ENCODE results near the gene DET1.
A peak's percentile ranks its signal among the peaks of the same experiment; 100 is the strongest.
"Not testable (repeated sequence)": the region's sequence is repeated elsewhere in the genome, so short reads cannot be mapped to it uniquely, and the experiment has no call there.

DET1 gene

GRCh38 chr15:88563638-88564037 lies 17.2 kb upstream of the DET1 start:
- H3K4me3 ChIP-seq (ENCODE audit: low read depth, low read length), result no peak overlapping the region
- H3K9me3 ChIP-seq (ENCODE audit: control insufficient read depth, insufficient read depth, low read depth, low read length), result no peaks in the 10 kb centered on the region
- CTCF ChIA-PET, result interaction anchor here (0.6 kb wide), 1 partner anchor 490 kb away, joined by 4 read pairs; no protein-coding TSS in a partner anchor
- no peak for TF ChIP-seq ZNF76 (tag by site-specific recombination; IDR thresholded peaks at IDR 0.05; ENCODE audit: borderline replicate concordance, low read depth)
- TF ChIP-seq ZIC2 (tag by site-specific recombination; IDR thresholded peaks at IDR 0.05), result no peak
- TF ChIP-seq ZNF2 (tag by site-specific recombination; IDR thresholded peaks at IDR 0.05), result no peak
- TF ChIP-seq ZNF548 (tag by site-specific recombination; IDR thresholded peaks at IDR 0.05), result no peak
- no peak; the same call in 1 of the 2 replicates for TF ChIP-seq ZNF692 (tag by site-specific recombination; IDR thresholded peaks at IDR 0.05)
- TF ChIP-seq GLIS1 (tag by site-specific recombination; IDR thresholded peaks at IDR 0.05), result no peak
- H3K27ac ChIP-seq (ENCODE audit: extremely low read depth, low read depth, low read length), result no peak overlapping the region
- H3K4me1 ChIP-seq (ENCODE audit: control insufficient read depth, insufficient read depth, low read length), result no peaks in the 10 kb centered on the region
- POLR2A ChIA-PET, result no interaction called here
- no peaks in the 10 kb centered on the region for H3K36me3 ChIP-seq (ENCODE audit: control insufficient read depth in 2 of 2, insufficient read depth in 1 of 2, low read length in 2 of 2)

GRCh38 chr15:88559565-88559964 lies 13.1 kb upstream of the DET1 start:
- H3K4me1 ChIP-seq (ENCODE audit: control insufficient read depth, insufficient read depth, low read length); H3K36me3 ChIP-seq (ENCODE audit: control insufficient read depth in 2 of 2, insufficient read depth in 1 of 2, low read length in 2 of 2); H3K27ac ChIP-seq (ENCODE audit: extremely low read depth, low read depth, low read length); POLR2A ChIA-PET; H3K4me3 ChIP-seq (ENCODE audit: low read depth, low read length); CTCF ChIA-PET; H3K9me3 ChIP-seq (ENCODE audit: control insufficient read depth, insufficient read depth, low read depth, low read length): not testable (repeated sequence)
- 0 out of 2 replicates have a peak, but pooled peaks have one; percentile 37 for TF ChIP-seq EGR2 (tag by site-specific recombination; IDR thresholded peaks at IDR 0.05; ENCODE audit: low read depth)

- POLR2A ChIA-PET; CTCF ChIA-PET; H3K27ac ChIP-seq (ENCODE audit: extremely low read depth, low read depth, low read length); H3K4me3 ChIP-seq (ENCODE audit: low read depth, low read length); H3K9me3 ChIP-seq (ENCODE audit: control insufficient read depth, insufficient read depth, low read depth, low read length); H3K36me3 ChIP-seq (ENCODE audit: control insufficient read depth in 2 of 2, insufficient read depth in 1 of 2, low read length in 2 of 2); H3K4me1 ChIP-seq (ENCODE audit: control insufficient read depth, insufficient read depth, low read length): not testable (repeated sequence)
Observed at GRCh38 chr15:88558026-88558425, 11.5 kb upstream of the DET1 start.

- H3K36me3 ChIP-seq (ENCODE audit: control insufficient read depth in 2 of 2, insufficient read depth in 1 of 2, low read length in 2 of 2), result peaks cover 0 to 12% of the 10 kb centered on the region in 2 experiments; a peak in 1 of 3 replicates
- H3K4me3 ChIP-seq (ENCODE audit: low read depth, low read length); H3K27ac ChIP-seq (ENCODE audit: extremely low read depth, low read depth, low read length); H3K4me1 ChIP-seq (ENCODE audit: control insufficient read depth, insufficient read depth, low read length); H3K9me3 ChIP-seq (ENCODE audit: control insufficient read depth, insufficient read depth, low read depth, low read length); POLR2A ChIA-PET: not testable (repeated sequence)
- CTCF ChIA-PET, result interaction anchor here (0.7 kb wide), 1 partner anchor 1419 kb away, joined by 3 read pairs; no protein-coding TSS in a partner anchor
Observed at GRCh38 chr15:88548009-88548408, 1.5 kb upstream of the DET1 start.

- H3K4me1 ChIP-seq (ENCODE audit: control insufficient read depth, insufficient read depth, low read length); POLR2A ChIA-PET; CTCF ChIA-PET; H3K9me3 ChIP-seq (ENCODE audit: control insufficient read depth, insufficient read depth, low read depth, low read length): not testable (repeated sequence)
- 0 out of 2 replicates have a peak, but pooled peaks have one; percentile 4 for TF ChIP-seq ZNF660 (tag by site-specific recombination; IDR thresholded peaks at IDR 0.05)
- 0 out of 2 replicates have a peak, but pooled peaks have one; percentile 22 for TF ChIP-seq ZFP37 (tag by site-specific recombination; IDR thresholded peaks at IDR 0.05)
- peak; percentile 76; the same call in 1 of the 2 replicates for TF ChIP-seq MYNN (tag by site-specific recombination; IDR thresholded peaks at IDR 0.05; ENCODE audit: borderline replicate concordance)
- Histone ChIP-seq H3K27ac (ENCODE audit: extremely low read depth, low read depth, low read length) (peak overlapping the region; percentile 73), H3K36me3 (ENCODE audit: control insufficient read depth in 2 of 2, insufficient read depth in 1 of 2, low read length in 2 of 2) (peaks cover 0 to 12% of the 10 kb centered on the region in 2 experiments; a peak in 1 of 3 replicates), H3K4me3 (ENCODE audit: low read depth, low read length) (peak overlapping the region; percentile 54)
Observed at GRCh38 chr15:88545578-88546247, 768 bp downstream of the DET1 start.

Data from HEK293 (cell line).